ENCODE results near the gene SLC51A. TPM values are rescaled to one million over a fixed set of nuclear protein-coding genes. Genes with fewer than 3 reads are reported as not detected.
A peak's percentile ranks its signal among the peaks of the same experiment; 100 is the strongest.
"Not testable (repeated sequence)": the region's sequence is repeated elsewhere in the genome, so short reads cannot be mapped to it uniquely, and the experiment has no call there.

SLC51A gene
- total RNA-seq: not detected in 2 replicates

DNA sequence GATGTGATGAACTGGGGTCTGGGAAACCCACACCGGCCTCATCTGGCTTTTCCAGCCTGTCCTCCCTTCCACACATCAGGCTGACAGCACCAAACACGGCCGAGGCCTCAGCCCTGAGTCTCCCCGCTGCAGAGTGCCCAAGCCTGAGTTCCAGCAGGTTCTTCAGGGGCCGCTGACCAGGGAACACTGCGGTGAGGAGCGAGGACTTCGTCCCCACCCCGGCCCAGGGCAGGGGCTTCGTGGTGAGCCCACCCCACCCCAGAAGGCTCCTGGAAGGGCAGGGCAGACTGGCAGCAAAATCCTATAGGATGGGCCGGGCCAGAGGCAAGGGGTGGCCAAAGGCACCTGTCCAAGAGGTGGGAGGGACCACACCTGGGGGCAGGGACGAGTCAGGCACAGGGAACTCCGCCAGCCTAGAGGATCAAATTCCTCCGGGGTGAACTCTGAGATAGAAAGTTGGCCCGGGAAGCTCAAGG is at the start of gene SLC51A:
Gene SLC51A (plus strand): TSS at position 446 of the 476 bp plus-strand sequence. CDS start 179 bp downstream, outside the sequence.
- no peak for DNase-seq

DNA sequence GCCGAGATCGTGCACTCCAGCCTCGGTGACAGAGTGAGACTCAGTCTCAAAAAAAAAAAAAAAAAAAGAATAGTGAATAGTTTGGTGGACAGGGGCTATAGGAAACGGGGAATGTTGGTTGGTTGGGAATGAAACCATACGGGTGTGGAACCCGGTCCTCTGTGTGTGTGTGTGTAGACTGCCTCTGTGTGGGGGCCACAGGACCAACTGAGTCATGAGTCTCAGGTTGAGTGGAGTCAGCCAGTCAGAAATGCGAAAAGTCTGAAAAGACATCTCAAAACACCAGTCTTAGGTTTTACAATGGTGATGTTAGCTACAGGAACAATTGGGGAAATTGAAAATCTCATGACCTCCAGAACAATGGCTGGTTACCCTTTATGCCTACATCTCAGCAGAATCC is 49.6 kb upstream of the SLC51A start:
- DNase-seq: no peak

GRCh38 chr3:196168808-196169391 is 47.4 kb upstream of the SLC51A start:
- DNase-seq: no peak

- no peak for DNase-seq
These were observed 46.5 kb upstream of the SLC51A start for GRCh38 chr3:196169836-196170240.

DNA sequence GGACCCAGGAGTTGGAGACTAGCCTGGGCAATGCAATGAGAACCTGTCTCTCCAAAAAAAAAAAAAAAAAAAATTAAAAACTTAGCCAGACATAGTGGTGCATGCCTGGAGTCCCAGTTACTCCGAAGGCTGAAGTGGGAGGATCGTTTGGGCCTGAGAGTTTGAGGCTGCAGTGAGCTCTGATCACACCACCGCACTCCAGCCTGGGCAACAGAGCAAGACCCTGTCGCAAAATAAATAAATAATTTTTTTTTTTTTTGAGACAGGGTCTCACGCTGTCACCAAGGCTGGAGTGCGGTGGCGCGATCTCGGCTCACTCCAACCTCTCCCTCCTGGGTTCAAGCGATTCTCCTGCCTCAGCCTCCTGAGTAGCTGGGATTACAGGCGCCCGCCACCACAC is 46.0 kb upstream of the SLC51A start:
- DNase-seq: not testable (repeated sequence)

DNA sequence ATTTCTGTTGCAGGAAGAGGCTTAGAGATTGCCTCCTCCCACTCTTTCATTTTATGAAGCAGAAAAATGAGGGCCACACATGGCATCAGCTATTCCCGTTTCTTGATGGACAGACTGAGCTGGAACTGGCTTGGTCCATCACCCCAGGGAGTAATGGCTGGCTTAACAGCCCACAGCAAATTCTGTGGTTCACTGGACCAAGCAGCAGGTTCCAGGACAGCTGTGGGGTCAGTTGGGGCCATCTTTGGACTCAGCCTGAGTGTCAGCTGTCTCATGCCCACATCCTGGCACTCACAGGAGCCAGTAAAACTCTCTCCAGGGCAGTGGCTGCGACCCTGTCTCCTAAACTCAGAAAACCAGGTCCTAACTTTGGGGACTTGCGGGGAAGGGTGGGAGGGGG is 41.7 kb upstream of the SLC51A start:
- DNase-seq: no peak

DNA sequence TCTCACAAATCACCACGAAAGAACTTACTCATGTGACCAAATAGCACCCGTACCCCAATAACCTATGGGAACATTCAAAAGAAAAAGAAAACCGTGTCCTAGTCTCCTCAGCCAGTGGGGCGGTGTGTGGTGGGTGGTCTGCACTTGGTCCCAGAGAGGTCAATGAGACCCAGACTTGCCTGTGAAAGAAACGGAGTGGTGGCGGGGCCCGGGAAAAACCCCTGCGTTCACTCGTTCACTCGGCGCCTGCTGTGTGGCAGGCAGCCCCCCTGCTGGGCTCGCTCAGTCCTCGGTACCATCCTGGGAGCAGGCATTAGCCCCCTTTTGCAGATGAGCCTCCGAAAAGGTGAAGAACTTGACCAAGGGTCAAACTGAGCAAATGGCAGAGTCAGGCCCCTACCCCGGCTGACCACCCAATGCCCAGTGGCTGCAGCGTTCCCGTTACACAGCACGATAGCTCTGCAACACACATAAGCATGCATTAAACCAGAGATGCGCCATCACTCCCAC is 41.2 kb upstream of the SLC51A start:
- DNase-seq: no peak

GRCh38 chr3:196175722-196176121 is 40.6 kb upstream of the SLC51A start:
- DNase-seq: no peak

DNA sequence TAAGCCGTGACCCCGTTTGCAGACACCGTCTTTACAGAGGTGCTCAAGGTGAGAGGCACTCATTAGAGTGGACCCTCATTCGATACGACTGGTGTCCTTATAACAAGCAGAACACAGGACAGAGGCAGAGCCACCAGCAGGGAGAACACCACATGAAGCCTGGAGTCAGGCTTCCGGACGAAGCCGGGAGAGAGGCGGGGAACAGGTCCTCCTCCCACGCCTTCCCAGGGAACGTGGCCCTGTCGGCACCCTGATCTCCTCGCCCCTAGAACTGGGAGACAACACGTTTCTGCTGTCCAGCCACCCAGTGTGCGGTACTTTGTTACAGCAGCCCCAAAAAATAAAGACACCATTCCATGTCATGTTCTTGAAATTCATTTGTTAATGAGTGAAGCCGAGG is 38.8 kb upstream of the SLC51A start:
- DNase-seq: no peak

DNA sequence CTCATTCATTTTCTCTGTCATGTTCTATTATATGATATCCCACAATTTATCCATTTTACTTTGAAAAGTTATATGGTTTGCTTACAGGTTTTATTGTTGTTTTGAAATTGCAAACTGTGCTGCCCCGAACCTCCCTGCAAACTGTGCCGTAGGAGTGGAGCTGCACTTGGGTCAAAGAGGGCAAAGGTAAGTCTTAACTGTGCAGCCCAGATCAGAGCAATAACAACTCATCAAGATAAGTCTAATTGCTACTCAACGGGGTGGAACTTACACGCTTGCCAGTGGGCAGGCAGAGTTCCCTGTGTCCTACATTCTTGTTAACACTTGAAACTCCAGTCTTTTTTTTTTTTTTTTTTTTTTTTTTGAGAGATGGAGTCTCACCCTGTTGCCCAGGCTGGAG is 38.4 kb upstream of the SLC51A start:
- DNase-seq: no peak

DNA sequence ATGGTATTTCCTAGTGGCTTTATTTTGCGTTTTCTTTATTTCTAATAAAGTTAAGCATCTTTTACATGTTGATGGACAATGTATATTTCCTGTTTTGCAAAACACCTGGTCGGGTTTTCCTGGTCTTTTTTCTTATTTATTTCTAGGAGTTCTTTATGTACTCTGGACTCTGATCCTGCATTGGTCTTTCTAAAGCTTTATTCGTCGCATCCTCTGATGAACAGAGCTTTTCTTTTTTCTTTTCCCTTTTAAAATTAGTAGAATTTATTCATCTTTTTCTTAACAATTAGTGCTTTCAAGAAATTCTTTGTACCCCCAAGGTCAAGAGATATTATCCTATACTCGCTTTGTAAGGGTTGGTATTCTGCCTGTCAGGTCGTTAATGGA is 37.3 kb upstream of the SLC51A start:
- DNase-seq: no peak

GRCh38 chr3:196179380-196180308 is 36.7 kb upstream of the SLC51A start:
- DNase-seq: peak; percentile 75

GRCh38 chr3:196180346-196180745 is 36.0 kb upstream of the SLC51A start:
- DNase-seq: no peak

- no peak for DNase-seq
These were observed 35.2 kb upstream of the SLC51A start for GRCh38 chr3:196181127-196181546.

DNA sequence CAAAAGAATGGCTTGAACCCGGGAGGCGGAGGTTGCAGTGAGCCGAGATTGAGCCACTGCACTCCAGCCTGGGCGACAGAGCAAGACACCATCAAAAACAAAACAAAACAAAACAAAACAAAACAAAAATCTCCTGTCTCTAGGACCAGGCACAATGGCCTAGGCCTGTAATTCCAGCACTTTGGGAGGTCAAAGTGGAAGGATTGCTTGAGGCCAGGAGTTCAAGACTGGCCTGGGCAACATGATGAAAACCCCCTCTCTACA is 32.2 kb upstream of the SLC51A start:
- DNase-seq: not testable (repeated sequence)

DNA sequence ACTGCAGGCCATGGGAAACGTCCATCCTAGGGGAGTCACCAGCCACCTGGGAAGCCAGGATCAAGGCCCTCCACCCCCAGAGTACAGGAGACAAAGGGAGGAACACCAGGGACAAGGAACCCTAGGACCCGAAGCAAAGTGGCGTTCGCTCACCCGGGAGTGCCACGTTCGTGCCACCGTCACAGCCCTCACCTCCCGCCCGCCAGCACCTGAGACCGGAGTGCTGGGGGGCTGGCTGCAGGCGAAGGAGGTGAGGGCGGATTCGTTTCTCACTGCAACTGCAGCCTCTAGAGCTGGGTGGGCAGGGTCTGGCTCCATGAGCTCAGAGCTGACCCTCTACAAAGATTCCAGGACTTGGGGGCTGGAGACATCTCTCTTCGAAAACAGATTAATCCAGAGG is 31.5 kb upstream of the SLC51A start:
- DNase-seq: no peak

DNA sequence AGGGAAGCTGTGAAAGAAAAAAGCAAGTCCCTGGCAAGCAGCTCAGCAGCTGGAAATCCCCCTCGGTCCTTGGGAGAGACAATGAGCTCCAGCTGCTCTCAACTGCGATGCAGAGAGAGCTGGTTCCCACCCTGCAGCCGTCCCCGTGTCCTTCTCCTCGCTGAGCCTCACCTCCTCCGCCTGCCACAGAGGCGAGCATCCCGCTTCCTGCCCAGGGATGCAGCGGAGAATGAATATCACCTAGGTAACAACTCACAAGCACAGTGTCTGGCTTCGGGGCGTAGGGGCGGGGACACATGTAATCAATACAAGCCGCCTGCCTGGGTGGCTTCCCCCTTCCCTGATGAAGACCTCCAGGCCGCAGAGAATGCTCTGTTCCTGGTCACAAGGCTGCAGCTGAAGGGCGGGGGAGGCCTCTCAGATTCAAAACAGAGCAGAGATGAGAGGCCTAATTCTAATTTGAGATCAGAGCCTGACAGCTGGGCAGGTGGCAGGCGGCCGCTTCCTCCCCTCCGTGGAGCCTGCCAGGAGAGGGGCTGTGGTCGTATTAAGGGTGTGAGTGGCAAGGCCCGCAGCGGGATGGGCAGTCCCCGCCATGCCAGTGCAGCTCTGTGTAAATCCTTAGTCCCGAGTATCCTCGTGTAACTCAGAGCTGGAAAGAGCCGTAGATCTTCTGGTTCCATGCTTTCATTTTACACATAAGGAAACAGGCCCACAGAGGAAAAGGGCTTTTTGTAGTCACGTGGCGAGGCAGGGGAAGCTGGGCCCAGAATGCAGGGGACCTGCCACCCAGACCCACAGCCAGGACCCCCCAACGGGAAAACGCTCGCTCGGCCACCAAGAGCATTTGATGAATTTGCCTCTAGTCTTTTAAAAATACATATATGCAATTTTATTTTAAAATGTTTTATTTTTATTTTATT is 29.4 kb upstream of the SLC51A start:
- DNase-seq: no peak

GRCh38 chr3:196189566-196190347 is 26.6 kb upstream of the SLC51A start:
- DNase-seq: no peak

GRCh38 chr3:196192036-196192523 is 24.3 kb upstream of the SLC51A start:
- no peak for DNase-seq

DNA sequence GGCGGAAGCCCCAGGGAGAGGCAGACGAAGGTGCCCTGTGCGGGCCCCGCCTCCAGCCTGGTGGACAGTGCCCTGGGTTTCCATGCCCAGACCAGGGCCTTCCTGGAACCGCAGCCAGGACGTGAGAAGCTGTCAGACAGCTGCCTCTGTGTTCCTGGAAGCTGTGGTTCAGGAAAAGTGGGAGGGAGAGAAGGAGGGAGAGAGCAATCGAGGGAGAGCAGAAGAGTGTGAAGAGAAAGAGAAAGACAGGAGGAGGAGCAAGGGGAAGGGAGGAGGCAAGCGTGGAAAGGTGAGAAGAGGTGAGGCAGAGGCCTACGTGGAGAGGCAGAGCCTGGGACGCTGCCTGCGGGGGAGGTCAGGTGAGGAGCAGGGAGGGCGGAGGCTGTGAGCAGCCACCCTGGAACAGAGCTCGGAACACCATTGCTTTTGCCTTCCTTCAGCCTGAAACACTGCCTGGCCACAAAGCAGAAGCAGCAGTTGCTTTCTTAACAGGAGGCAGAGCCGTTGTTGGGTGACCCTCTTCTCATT is 23.7 kb upstream of the SLC51A start:
- no peak for DNase-seq

GRCh38 chr3:196193133-196193735 is 23.1 kb upstream of the SLC51A start:
- no peak for DNase-seq
